Upper lobe of left lung (tissue), 4 donors: Measurements from ENCODE around the gene PRC1.

ENCODE experiments used
- CTCF ChIP-seq, 6 experiments: fragments of 450-650 bp in 4 of 6; fragments of 200-600 bp in 2 of 6; sonication (generic) in 2 of 6; IDR thresholded peaks; one replicate each; pipeline ENCODE4 v1.5.1; 2016 to 2019; ENCODE audit warnings: antibody characterized with exemption in 6 of 6
- POLR2A ChIP-seq, 4 donors: fragments of 450-650 bp; IDR thresholded peaks; one replicate each; pipeline ENCODE4 v1.5.1; 2016 to 2017; ENCODE audit warnings: antibody characterized with exemption in 4 of 4, mild to moderate bottlenecking in 2 of 4

- TF ChIP-seq CTCF (IDR thresholded peaks at IDR 0.05), result peak; percentile 89 to 99 (median 96)
- TF ChIP-seq POLR2A (IDR thresholded peaks at IDR 0.05), result peak in 2 of 4 donors; percentile 47 to 82
Observed at GRCh38 chr15:90931828-90932659, 62.3 kb downstream of the PRC1 start, which contains the start of gene HDDC3.
